ENCODE results near the gene SOBP.

The SOBP gene

DNA sequence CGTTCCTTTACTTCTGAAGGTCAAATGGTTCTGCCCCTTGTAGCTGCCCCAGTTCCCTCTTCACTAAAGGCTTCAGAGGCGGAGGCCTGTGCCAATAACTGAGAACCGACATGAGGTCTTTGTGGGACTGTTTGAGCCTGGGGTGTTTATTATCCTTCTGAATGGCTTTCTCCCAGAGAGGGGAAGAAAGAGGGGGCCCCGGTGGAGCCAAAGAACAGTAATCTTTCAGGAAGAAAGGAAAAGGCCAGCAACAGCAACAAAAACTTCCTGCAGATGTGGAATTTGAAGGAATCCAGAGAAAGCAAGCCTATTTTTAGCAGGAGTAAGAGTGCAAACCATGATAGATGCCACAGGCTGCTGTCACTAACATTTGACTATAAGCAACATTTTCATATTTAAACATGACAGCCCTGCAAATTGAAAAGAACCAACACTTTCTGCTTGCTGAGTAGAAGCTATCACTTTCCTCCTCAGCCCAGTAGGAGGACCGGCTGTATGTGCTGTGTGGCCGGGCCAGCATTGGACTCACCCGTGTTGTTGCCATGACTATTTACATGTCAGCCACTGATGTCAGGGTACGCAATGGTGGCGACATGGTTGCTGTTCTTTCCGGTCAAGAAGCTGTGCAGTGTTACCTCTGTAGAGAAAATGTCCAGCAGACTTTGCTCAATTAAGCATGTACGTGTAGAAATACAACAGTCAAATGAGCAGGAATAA is 121.3 kb downstream of the SOBP start:
- no peaks in the 10 kb centered on the region for H3K4me1 ChIP-seq (ENCODE audit: low read length)
- no peak overlapping the region for H3K4me2 ChIP-seq (ENCODE audit: low read length)
- H4K20me1 ChIP-seq (ENCODE audit: insufficient read depth, low read length), result no peaks in the 10 kb centered on the region
- H3K9ac ChIP-seq (ENCODE audit: low read length), result no peak overlapping the region
- H3K27me3 ChIP-seq (ENCODE audit: low read depth, low read length), result no peaks in the 10 kb centered on the region
- no peaks in the 10 kb centered on the region for H3K36me3 ChIP-seq (replicated peaks; ENCODE audit: low read depth, low read length)
- no peaks in the 10 kb centered on the region for H3K79me2 ChIP-seq (ENCODE audit: low read length)
- H2AFZ ChIP-seq (ENCODE audit: low read depth, low read length), result no peak overlapping the region
- no peak overlapping the region for H3K27ac ChIP-seq (ENCODE audit: low read length)
- no peaks in the 10 kb centered on the region for H3K9me3 ChIP-seq (ENCODE audit: insufficient read depth, low read length)
- H3K4me3 ChIP-seq (ENCODE audit: low read length), result no peak overlapping the region
- no peak for TF ChIP-seq EZH2phosphoT487 (IDR thresholded peaks at IDR 0.05; ENCODE audit: low read depth)
- TF ChIP-seq, protein P1, sequence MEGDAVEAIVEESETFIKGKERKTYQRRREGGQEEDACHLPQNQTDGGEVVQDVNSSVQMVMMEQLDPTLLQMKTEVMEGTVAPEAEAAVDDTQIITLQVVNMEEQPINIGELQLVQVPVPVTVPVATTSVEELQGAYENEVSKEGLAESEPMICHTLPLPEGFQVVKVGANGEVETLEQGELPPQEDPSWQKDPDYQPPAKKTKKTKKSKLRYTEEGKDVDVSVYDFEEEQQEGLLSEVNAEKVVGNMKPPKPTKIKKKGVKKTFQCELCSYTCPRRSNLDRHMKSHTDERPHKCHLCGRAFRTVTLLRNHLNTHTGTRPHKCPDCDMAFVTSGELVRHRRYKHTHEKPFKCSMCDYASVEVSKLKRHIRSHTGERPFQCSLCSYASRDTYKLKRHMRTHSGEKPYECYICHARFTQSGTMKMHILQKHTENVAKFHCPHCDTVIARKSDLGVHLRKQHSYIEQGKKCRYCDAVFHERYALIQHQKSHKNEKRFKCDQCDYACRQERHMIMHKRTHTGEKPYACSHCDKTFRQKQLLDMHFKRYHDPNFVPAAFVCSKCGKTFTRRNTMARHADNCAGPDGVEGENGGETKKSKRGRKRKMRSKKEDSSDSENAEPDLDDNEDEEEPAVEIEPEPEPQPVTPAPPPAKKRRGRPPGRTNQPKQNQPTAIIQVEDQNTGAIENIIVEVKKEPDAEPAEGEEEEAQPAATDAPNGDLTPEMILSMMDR (IDR thresholded peaks at IDR 0.05; ENCODE audit: low read depth, low read length), result no peak

DNA sequence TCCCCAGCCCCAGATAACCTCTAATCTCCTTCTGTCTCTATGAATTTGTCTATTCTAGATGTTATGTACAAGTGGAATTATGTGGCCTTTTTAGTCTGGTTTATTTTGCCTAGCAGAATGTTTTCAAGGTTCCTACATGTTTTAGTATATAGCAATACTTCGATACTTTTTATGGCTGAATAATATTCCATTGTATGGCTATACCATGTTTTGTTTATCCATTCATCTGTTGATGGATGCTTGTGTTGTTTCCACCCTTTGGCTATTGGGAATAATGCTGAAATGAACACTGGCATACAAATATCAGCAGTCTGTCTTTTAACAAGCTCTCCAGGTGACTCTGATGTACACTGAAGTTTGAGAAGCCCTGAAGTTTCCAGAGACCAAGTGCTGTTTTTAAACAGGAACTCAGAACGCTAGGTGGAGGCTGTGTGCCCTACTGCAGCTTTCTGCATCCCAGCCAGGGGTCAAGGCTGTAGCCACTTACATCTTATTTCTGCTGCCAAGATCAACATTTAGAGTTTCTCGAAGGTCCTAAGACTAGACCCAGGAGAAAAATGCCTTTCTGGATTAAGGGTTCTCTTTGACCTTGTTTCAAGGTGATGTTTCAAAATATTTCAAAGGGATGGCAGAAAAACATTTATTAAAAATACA is 123.0 kb downstream of the SOBP start:
- H3K9me3 ChIP-seq (ENCODE audit: insufficient read depth, low read length), result no peaks in the 10 kb centered on the region
- no peak overlapping the region for H3K9ac ChIP-seq (ENCODE audit: low read length)
- no peak overlapping the region for H3K27ac ChIP-seq (ENCODE audit: low read length)
- H3K36me3 ChIP-seq (replicated peaks; ENCODE audit: low read depth, low read length), result no peaks in the 10 kb centered on the region
- no peak overlapping the region for H3K4me3 ChIP-seq (ENCODE audit: low read length)
- H3K4me2 ChIP-seq (ENCODE audit: low read length), result no peak overlapping the region
- H2AFZ ChIP-seq (ENCODE audit: low read depth, low read length), result no peak overlapping the region
- no peaks in the 10 kb centered on the region for H3K4me1 ChIP-seq (ENCODE audit: low read length)
- TF ChIP-seq EZH2phosphoT487 (IDR thresholded peaks at IDR 0.05; ENCODE audit: low read depth), result no peak
- TF ChIP-seq, protein P1 (IDR thresholded peaks at IDR 0.05; ENCODE audit: low read depth, low read length), result no peak
- no peaks in the 10 kb centered on the region for H3K79me2 ChIP-seq (ENCODE audit: low read length)
- H3K27me3 ChIP-seq (ENCODE audit: low read depth, low read length), result no peaks in the 10 kb centered on the region
- no peaks in the 10 kb centered on the region for H4K20me1 ChIP-seq (ENCODE audit: insufficient read depth, low read length)

DNA sequence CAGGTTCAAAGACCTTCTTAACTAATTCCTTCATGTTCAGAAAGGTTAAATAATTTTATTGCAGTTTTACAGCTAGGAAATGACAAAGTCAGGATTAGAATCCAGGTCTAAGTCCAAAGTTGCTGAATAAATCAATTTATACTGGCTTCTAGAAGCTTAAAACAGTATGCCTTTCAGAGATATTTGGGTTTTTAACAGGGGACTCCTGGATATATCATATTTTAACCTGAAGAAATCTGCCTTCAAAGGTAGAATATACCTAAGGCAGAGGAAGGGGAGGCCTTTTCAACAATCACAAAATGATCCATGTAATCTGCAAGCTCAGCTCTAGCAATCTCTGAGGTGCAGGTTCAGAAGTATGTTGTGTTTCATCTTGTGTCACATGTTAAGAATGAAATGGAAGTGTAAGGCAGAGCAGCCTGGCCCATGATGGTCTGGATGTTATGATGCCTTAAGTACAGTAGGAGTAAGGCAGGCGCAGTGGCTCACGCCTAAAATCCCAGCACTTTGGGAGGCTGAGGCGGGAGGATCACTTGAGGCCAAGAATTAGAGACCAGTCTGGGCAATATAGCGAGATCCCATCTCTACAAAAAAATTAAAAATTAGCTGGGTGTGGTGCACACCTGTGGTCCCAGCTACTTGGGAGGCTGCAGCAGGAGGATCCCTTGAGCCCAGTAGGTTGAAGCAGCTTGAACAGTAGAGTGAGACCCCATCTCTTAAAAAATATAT is 123.9 kb downstream of the SOBP start:
- Histone ChIP-seq H3K9ac (ENCODE audit: low read length) (no peak overlapping the region), H3K4me2 (ENCODE audit: low read length) (no peak overlapping the region), H3K36me3 (replicated peaks; ENCODE audit: low read depth, low read length) (no peaks in the 10 kb centered on the region), H3K27me3 (ENCODE audit: low read depth, low read length) (no peaks in the 10 kb centered on the region), H4K20me1 (ENCODE audit: insufficient read depth, low read length) (no peaks in the 10 kb centered on the region), H3K4me3 (ENCODE audit: low read length) (no peak overlapping the region), H2AFZ (ENCODE audit: low read depth, low read length) (no peak overlapping the region), H3K4me1 (ENCODE audit: low read length) (no peaks in the 10 kb centered on the region), H3K79me2 (ENCODE audit: low read length) (no peaks in the 10 kb centered on the region), H3K9me3 (ENCODE audit: insufficient read depth, low read length) (no peaks in the 10 kb centered on the region), H3K27ac (ENCODE audit: low read length) (no peak overlapping the region)
- TF ChIP-seq, protein P1 (IDR thresholded peaks at IDR 0.05; ENCODE audit: low read depth, low read length), result no peak
- no peak for TF ChIP-seq EZH2phosphoT487 (IDR thresholded peaks at IDR 0.05; ENCODE audit: low read depth)

DNA sequence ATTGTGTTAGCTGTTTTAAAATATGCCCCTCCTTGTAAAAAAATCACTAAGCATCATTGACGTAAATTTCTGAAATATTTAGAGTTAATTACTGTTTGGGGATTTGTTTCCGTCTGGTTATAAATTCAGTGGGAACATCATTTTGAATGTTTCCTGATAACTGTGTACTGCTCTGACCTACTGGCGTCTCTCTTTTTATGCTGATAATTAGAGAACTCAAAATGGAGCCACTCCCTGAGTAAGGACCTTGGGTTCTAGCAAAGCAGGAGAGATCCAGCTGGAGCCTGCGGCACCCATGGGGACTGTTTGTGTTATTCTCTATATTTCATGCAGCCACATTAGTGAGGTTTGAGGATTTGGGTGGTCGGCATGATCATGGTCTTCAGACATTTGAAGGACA is 124.9 kb downstream of the SOBP start:
- Histone ChIP-seq H3K27ac (ENCODE audit: low read length) (no peak overlapping the region), H3K9ac (ENCODE audit: low read length) (no peak overlapping the region), H3K27me3 (ENCODE audit: low read depth, low read length) (no peaks in the 10 kb centered on the region), H3K79me2 (ENCODE audit: low read length) (no peaks in the 10 kb centered on the region), H3K4me3 (ENCODE audit: low read length) (no peak overlapping the region), H2AFZ (ENCODE audit: low read depth, low read length) (no peak overlapping the region), H3K4me2 (ENCODE audit: low read length) (no peak overlapping the region), H3K4me1 (ENCODE audit: low read length) (no peaks in the 10 kb centered on the region), H4K20me1 (ENCODE audit: insufficient read depth, low read length) (no peaks in the 10 kb centered on the region), H3K9me3 (ENCODE audit: insufficient read depth, low read length) (no peaks in the 10 kb centered on the region), H3K36me3 (replicated peaks; ENCODE audit: low read depth, low read length) (no peaks in the 10 kb centered on the region)
- TF ChIP-seq, protein P1 (IDR thresholded peaks at IDR 0.05; ENCODE audit: low read depth, low read length), result no peak
- TF ChIP-seq EZH2phosphoT487 (IDR thresholded peaks at IDR 0.05; ENCODE audit: low read depth), result no peak
